Ovary (tissue), 9 donors: ENCODE measurements around the gene CADPS. TPM values are rescaled to one million over a fixed set of nuclear protein-coding genes. Genes with fewer than 3 reads are reported as not detected.

Experiments
- DNase-seq, 5 donors: peaks; one replicate each; pipeline ENCODE4 v3.0.0-alpha.2; 2019 to 2020
- H3K27ac ChIP-seq, 2 donors: fragments of 200-600 bp; one replicate each; pipeline versions ENCODE4 v1.5.1 to v1.8.0; 2019 to 2022
- H3K27me3 ChIP-seq: fragments of 200-600 bp; one replicate; pipeline ENCODE4 v1.8.0; 2022
- H3K36me3 ChIP-seq: fragments of 200-600 bp; sonication (generic); one replicate; pipeline ENCODE4 v1.5.1; 2019
- H3K4me1 ChIP-seq: one replicate; pipeline ENCODE4 v1.8.1; 2013; ENCODE audit warnings: mild to moderate bottlenecking, moderate library complexity; ENCODE audit not compliant: insufficient read depth
- H3K4me3 ChIP-seq: fragments of 200-600 bp; sonication (generic); one replicate; pipeline ENCODE4 v1.5.1; 2017
- H3K9me3 ChIP-seq, 2 donors: fragments of 200-600 bp in 1 of 2; sonication (generic) in 1 of 2; one replicate each; pipeline versions ENCODE4 v1.5.1 to v1.8.1; 2013 to 2019; ENCODE audit warnings: mild to moderate bottlenecking in 1 of 2, moderate library complexity in 1 of 2
- EP300 ChIP-seq: sonication (generic); formaldehyde crosslinking; IDR thresholded peaks from one replicate; pipeline ENCODE4 v1.6.1; 2017; ENCODE audit warnings: antibody characterized with exemption
- POLR2A ChIP-seq: fragments of 450-650 bp; IDR thresholded peaks from one replicate; pipeline ENCODE4 v1.6.1; 2017; ENCODE audit warnings: antibody characterized with exemption, mild to moderate bottlenecking, moderate library complexity
- WGBS, 3 donors: extraction: QIAGEN DNeasy Blood & Tissue Kit in 1 of 3; methylation state at CpG; one replicate each; pipeline versions ENCODE4 v1.1.5 to v1.1.7; 2013 to 2017; 5-methylcytosine and 5-hydroxymethylcytosine counted together
- intact Hi-C, 4 donors: fragments of 100-400 bp; cut with DNase I; formaldehyde crosslinking; loops; one replicate each; pipeline versions ENCODE4 v1.11.0 to v1.15.1; 2022 to 2023
- polyA plus RNA-seq, 2 donors: library from polyadenylated mRNA; stranded (reverse); fragments of 200-250 nt in 1 of 2; fragments of 350-450 nt in 1 of 2; fragmentation: Illumina TruSeq in 1 of 2; extraction: RNeasy Lipid Tissue Mini Kit (QIAGEN cat#74804) in 1 of 2; gene quantifications; one replicate each; pipeline ENCODE4 v1.2.3, GENCODE V29; 2013 to 2014
- total RNA-seq, 7 donors: library from RNA; depleted of rRNA in 2 of 7; stranded (reverse); fragments of >200 nt in 2 of 7; fragmentation: NEBNext Ultra II Directional in 3 of 7; extraction: Animal tissue kit (Norgen Biotek cat#: 25700) in 3 of 7; gene quantifications; one replicate each; pipeline versions ENCODE4 v1.1.0 to v1.2.4, GENCODE V29; 2016 to 2023
- TF ChIP-seq, protein P1 (sequence below), 3 donors: fragments of 450-650 bp in 2 of 3; fragments of 200-600 bp in 1 of 3; IDR thresholded peaks; one replicate each; pipeline versions ENCODE4 v1.5.1 to v1.8.0; 2016 to 2022; ENCODE audit warnings: antibody characterized with exemption in 3 of 3, mild to moderate bottlenecking in 1 of 3
- donor health status: DM: no; HTN: no; CAD: no; lungs with moderate emphysema.
- donor health status: DM: no; HTN: no; CAD: no.
- donor health status: Bipolar disorder and iron deficiency.
- donor health status: DM: yes; HTN: yes; CAD: no.
- donor health status: DM: no; HTN: no; CAD: no.
- donor health status: DM: yes; HTN: yes; CAD: no.

Gene CADPS
- total and polyA plus RNA-seq, 9 donors, result 0.90 to 6.8 (median 2.8) TPM

DNA sequence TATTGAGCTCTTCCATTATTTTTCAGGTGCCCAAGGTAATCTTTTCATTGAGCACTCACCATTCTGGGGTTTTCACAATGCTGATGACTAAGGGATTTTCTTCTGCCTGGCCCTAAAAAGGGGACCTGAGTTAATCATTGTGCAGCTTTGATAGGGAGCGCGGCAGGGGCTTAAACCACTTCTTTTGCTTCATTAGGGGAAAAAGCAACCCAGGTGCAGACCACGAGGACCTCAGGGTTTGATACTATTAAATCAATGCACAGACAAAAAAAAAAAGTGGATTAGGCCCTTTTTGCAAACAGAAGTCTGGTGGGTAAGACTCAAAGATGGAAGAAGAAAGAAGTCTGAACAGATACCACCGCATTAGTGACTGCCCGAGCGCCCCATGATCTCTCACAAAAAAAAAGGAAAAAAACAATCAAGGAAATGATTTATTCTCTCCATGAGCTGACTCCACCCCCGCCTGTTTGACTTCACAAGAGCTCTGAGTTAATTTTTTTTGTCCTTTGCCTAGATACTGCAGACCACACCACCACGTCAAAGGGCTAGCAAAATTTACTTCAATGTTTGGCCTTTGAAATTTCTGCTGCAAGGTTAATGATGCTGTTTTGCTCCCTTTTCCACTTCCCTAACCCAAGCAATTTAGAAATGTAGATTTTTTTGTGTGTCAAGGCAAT, 423.9 kb downstream of the CADPS start:
- no peaks in the 10 kb centered on the region for H3K27me3 ChIP-seq
- no peak overlapping the region for H3K27ac ChIP-seq
- intact Hi-C loops, result no loop called here
- TF ChIP-seq POLR2A, result no peak
- no peak for TF ChIP-seq EP300
- TF ChIP-seq, protein P1, sequence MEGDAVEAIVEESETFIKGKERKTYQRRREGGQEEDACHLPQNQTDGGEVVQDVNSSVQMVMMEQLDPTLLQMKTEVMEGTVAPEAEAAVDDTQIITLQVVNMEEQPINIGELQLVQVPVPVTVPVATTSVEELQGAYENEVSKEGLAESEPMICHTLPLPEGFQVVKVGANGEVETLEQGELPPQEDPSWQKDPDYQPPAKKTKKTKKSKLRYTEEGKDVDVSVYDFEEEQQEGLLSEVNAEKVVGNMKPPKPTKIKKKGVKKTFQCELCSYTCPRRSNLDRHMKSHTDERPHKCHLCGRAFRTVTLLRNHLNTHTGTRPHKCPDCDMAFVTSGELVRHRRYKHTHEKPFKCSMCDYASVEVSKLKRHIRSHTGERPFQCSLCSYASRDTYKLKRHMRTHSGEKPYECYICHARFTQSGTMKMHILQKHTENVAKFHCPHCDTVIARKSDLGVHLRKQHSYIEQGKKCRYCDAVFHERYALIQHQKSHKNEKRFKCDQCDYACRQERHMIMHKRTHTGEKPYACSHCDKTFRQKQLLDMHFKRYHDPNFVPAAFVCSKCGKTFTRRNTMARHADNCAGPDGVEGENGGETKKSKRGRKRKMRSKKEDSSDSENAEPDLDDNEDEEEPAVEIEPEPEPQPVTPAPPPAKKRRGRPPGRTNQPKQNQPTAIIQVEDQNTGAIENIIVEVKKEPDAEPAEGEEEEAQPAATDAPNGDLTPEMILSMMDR (IDR thresholded peaks at IDR 0.05), result no peak
- H3K4me3 ChIP-seq, result no peak overlapping the region
- 77 to 86% (median 81%) methylated on average over 8 of the region's 8 CpGs for WGBS, 3 donors
- no peaks in the 10 kb centered on the region for H3K36me3 ChIP-seq
- DNase-seq, result no peak
- H3K9me3 ChIP-seq, result no peaks in the 10 kb centered on the region
- peaks cover 1% of the 10 kb centered on the region for H3K4me1 ChIP-seq

DNA sequence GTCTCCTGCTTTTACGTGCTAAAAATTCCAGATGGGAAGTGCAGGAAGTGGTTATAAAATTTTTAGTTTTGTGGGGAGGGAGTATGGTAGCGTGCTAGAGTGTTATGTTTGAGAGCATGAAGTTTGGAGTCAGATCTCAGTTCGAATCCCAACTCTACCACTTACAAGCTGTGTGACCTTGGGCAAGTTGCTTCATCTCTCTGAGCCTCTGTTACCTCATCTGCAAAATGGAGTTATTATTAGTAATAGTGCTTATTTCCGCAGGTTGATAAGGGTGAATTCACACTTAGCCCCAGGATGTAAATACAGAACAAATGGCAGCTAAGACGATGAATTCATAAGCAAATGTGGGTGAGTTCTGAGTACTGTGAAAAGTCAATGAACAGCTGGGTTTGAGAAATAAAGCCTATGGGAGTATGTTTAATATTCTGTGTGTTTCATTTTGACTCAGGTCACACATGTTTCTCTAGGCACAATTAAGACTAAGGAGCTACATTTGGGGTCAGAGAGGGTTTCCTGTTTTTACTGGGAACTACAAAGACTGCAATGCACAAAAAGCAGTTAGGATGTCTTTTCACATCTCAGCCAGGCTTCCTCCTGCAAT, 428.8 kb downstream of the CADPS start:
- intact Hi-C loops, result no loop called here
- H3K27me3 ChIP-seq, result no peaks in the 10 kb centered on the region
- no peaks in the 10 kb centered on the region for H3K36me3 ChIP-seq
- WGBS, 3 donors, result 39 to 66% (median 54%) methylated on average over 5 of the region's 5 CpGs
- H3K9me3 ChIP-seq, result no peaks in the 10 kb centered on the region
- no peak overlapping the region for H3K4me3 ChIP-seq
- no peak for DNase-seq
- TF ChIP-seq, protein P1 (IDR thresholded peaks at IDR 0.05), result no peak
- TF ChIP-seq POLR2A (no peak), EP300 (no peak)
- no peak overlapping the region for H3K27ac ChIP-seq
- H3K4me1 ChIP-seq, result peaks cover 1% of the 10 kb centered on the region

DNA sequence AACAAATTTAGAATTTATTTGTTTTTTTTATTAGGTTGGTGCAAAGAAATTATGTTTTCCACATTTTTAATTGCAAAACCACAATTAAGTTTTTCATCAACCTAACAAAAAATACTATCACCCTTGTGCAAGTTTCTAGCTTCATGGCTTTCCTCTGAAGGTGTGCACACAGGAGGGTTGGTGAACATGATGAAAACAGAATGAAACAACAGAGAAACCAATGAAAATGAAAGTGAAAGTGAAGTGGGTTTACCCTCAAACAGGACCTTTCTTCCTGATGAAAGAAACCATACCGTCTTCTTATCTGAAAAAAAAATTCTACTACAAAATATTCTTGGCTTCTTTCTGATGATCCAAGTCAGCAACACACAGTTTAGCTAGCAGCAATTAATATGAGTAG, 429.9 kb downstream of the CADPS start:
- WGBS, 3 donors, result 0 to 4% (median 2%) methylated on average over 1 of the region's 1 CpG
- Histone ChIP-seq H3K27me3 (no peaks in the 10 kb centered on the region), H3K9me3 (no peaks in the 10 kb centered on the region), H3K36me3 (no peaks in the 10 kb centered on the region), H3K27ac (no peak overlapping the region), H3K4me1 (peaks cover 1% of the 10 kb centered on the region), H3K4me3 (no peak overlapping the region)
- no peak for DNase-seq
- intact Hi-C loops, result no loop called here
- no peak for TF ChIP-seq EP300
- TF ChIP-seq, protein P1 (IDR thresholded peaks at IDR 0.05), result no peak
- TF ChIP-seq POLR2A, result no peak

DNA sequence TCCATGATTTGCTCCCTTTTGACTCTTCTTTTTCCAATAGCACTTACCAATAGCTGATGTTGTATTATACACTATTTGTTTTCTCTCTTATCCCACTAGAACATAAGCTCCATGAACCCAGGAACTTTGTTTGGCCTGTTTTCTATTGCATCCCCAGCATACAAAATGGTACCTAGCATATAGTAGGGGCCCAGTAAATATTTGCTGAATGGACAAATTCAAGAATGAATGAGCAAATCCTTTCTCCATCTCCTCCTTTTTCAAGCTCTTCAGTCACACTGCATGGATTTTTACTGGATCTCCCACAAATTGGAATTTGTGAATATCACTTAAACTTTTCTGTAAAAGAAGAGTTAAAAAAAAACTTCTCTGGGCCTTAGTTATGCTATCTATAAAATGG, 435.2 kb downstream of the CADPS start:
- no peak overlapping the region for H3K27ac ChIP-seq
- no peaks in the 10 kb centered on the region for H3K9me3 ChIP-seq
- DNase-seq, result no peak
- no peaks in the 10 kb centered on the region for H3K27me3 ChIP-seq
- TF ChIP-seq EP300 (no peak), POLR2A (no peak)
- TF ChIP-seq, protein P1 (IDR thresholded peaks at IDR 0.05), result no peak
- intact Hi-C loops, result no loop called here
- no peaks in the 10 kb centered on the region for H3K36me3 ChIP-seq
- H3K4me3 ChIP-seq, result no peak overlapping the region
- H3K4me1 ChIP-seq, result no peaks in the 10 kb centered on the region
